Measurements from ENCODE around the gene FZR1.

FZR1 gene

DNA sequence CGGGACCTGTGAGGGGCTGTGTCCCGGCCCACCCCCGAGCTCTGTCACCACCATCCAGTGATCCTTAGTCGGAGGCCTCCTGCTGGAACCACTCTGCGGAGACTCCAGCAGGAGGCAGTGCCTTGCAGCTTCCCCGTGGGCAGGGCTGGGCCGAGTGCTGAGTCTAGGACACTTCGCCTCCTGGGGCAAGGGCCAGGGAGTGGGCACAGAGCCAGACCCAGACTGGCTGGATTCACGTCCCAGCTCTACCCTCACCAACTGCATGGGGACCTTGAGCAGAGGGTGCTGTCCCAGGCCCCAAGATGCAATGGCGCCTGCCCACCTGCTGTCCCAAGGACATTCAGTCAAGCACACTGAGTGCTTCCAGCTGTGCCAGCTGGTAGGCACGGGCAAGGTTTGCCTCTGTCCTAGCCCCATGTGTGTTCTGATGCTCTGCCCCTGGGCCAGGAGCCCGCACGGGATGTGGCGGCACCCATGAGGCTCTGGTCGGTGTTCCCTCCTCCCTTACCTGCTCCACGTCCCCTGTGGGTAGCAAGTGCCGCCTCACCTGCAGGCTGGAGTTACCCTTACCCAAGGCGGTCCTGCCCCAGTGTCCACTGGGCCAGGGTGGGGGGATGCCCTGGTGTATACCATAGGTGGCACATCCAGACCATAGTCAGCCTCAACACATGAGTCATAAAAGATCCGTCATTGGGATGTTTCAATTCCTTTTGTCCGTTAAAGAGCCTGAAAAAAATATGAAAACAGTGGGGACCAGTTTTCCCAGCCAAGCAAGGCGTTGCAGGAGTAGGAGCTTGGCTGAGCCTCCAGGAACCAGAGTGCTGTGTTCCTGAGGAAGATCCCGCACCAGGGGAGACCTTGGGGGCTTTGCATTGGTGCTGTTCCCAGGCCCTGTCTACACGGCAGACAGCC is 7.4 kb downstream of the FZR1 start:
- Histone ChIP-seq H3K4me3 (ENCODE audit: low read length) (no peak overlapping the region), H3K9me3 (replicated peaks; ENCODE audit: low read length) (no peaks in the 10 kb centered on the region), H3K4me1 (ENCODE audit: control insufficient read depth, insufficient read depth, low read length) (peaks cover 41% of the 10 kb centered on the region), H3K27me3 (ENCODE audit: control insufficient read depth, insufficient read depth, low read length) (no peaks in the 10 kb centered on the region), H3K9ac (ENCODE audit: low read depth, low read length) (no peak overlapping the region), H3K4me2 (ENCODE audit: low read length) (no peak overlapping the region), H3K36me3 (ENCODE audit: insufficient read depth, low read length) (peaks cover 30% of the 10 kb centered on the region)

DNA sequence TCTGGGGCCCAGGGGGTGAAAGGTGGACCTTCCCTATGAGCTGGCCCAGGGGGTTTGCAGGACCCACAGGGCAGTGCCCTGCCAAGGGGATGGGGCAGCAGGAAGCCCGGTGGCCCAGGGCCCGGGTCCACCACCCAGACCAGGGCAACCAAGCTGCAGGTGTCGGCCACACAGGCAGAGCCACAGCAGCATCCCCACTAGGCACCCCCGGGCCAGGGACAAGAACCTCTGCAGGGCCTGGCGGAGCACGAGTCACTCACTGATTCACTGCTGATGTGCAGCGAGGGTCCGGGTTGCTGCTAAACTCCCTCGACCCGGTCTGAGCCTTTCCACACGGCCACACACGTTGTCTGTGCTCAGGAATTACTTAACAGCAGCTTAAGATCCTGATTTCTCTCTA is 8.8 kb downstream of the FZR1 start:
- Histone ChIP-seq H3K27me3 (ENCODE audit: control insufficient read depth, insufficient read depth, low read length) (no peaks in the 10 kb centered on the region), H3K4me2 (ENCODE audit: low read length) (no peak overlapping the region), H3K9ac (ENCODE audit: low read depth, low read length) (no peak overlapping the region), H3K9me3 (replicated peaks; ENCODE audit: low read length) (no peaks in the 10 kb centered on the region), H3K4me1 (ENCODE audit: control insufficient read depth, insufficient read depth, low read length) (peaks cover 27% of the 10 kb centered on the region), H3K36me3 (ENCODE audit: insufficient read depth, low read length) (peaks cover 32% of the 10 kb centered on the region), H3K4me3 (ENCODE audit: low read length) (no peak overlapping the region)

DNA sequence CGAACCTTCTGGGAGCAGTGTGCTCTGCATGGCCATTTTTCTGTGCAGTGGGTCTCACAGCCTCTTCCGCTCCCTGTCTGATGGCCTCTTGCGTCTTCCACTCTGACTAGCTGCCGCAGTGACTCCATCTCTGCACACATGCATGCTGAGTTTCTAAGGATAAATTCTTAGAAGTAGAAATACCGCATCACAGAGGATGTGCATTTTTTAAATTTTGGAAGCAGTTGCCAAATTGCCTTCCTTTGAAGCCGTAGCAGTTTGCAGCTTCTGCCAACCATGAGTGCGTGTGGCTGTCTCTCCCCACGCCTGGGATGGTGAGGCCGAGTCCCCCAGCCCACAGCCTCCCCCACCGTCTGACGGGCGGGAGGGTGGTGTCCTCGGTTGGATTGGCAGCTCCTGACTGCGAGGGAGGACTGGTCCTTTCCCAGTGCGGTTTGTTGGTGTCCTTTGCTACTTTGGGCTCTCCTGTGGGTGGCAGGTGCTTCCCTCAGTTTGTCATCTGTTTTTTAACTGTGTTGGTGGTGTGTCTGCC is 9.8 kb downstream of the FZR1 start:
- H3K36me3 ChIP-seq (ENCODE audit: insufficient read depth, low read length) = peaks cover 28% of the 10 kb centered on the region
- no peak overlapping the region for H3K4me3 ChIP-seq (ENCODE audit: low read length)
- H3K4me2 ChIP-seq (ENCODE audit: low read length) = no peak overlapping the region
- no peaks in the 10 kb centered on the region for H3K27me3 ChIP-seq (ENCODE audit: control insufficient read depth, insufficient read depth, low read length)
- peaks cover 25% of the 10 kb centered on the region for H3K4me1 ChIP-seq (ENCODE audit: control insufficient read depth, insufficient read depth, low read length)
- no peaks in the 10 kb centered on the region for H3K9me3 ChIP-seq (replicated peaks; ENCODE audit: low read length)
- no peak overlapping the region for H3K9ac ChIP-seq (ENCODE audit: low read depth, low read length)

DNA sequence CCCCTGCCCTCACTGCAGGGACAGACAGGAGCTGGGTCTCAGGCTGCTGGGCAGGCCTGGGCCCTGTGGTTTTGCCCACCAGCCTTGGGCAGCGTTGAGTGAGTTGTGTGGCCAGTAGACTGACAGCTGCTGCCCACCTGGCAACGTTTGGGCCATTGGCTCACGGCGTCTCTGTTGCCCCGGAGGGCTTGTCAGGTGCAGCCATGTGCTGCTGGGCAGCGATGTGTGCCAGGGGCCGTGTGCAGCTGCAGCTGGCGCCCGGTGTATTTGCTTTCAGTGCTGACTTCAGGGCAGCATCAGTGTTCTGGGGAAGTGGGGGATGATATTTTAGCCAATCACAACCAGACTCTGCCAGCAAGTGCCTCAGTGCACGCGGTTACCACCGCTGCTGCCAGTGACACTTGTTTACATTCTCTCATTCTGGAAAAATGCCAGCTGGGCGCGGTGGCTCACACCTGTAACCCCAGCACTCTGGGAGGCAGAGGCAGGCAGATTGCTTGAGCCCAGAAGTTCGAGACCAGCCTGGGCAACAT is 10.6 kb downstream of the FZR1 start:
- Histone ChIP-seq H3K9me3 (replicated peaks; ENCODE audit: low read length) (no peaks in the 10 kb centered on the region), H3K4me2 (ENCODE audit: low read length) (no peak overlapping the region), H3K27me3 (ENCODE audit: control insufficient read depth, insufficient read depth, low read length) (no peaks in the 10 kb centered on the region), H3K4me3 (ENCODE audit: low read length) (no peak overlapping the region), H3K36me3 (ENCODE audit: insufficient read depth, low read length) (peaks cover 24% of the 10 kb centered on the region), H3K4me1 (ENCODE audit: control insufficient read depth, insufficient read depth, low read length) (peaks cover 25% of the 10 kb centered on the region), H3K9ac (ENCODE audit: low read depth, low read length) (no peak overlapping the region)

DNA sequence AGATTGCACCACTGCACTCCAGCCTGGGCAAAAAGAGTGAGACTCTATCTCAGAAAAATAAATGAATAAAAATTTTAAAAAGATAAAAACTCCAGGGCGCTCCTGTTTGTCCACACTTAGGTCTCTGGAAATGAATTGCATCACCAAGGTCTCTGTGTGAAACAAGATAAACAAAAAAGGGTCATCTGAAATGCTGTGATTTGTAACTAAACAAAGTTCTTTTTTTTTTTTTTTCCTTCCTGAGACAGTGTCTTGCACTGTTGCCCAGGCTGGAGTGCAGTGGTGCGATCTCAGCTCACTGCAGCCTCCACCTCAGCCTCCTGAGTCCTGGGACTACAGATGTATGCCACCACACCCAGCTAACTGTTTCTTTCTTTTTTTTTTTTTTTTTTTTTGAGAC is 11.5 kb downstream of the FZR1 start:
- Histone ChIP-seq H3K4me1 (ENCODE audit: control insufficient read depth, insufficient read depth, low read length) (peaks cover 25% of the 10 kb centered on the region), H3K36me3 (ENCODE audit: insufficient read depth, low read length) (peaks cover 19% of the 10 kb centered on the region), H3K9me3 (replicated peaks; ENCODE audit: low read length) (no peaks in the 10 kb centered on the region), H3K9ac (ENCODE audit: low read depth, low read length) (no peak overlapping the region), H3K4me2 (ENCODE audit: low read length) (no peak overlapping the region), H3K27me3 (ENCODE audit: control insufficient read depth, insufficient read depth, low read length) (no peaks in the 10 kb centered on the region), H3K4me3 (ENCODE audit: low read length) (no peak overlapping the region)

DNA sequence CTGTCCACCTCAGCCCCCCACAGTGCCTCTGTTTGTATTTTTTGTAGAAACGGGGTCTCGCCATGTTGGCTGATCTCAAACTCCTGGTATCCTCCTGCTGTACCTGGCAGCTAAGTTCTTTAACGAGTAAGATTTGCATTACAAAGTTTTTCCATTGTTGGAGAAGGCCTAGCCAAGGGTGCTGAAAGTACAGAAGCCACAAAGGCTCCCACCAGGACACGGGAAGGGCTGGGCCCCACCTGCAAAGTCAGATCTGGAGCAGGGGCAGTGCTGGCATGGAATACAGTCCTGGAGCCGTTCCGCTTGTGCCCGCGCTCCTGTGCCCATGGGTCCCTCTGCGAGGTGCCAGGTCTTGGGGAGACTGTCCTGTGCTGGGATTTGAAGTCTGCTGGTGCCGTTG is 12.1 kb downstream of the FZR1 start:
- Histone ChIP-seq H3K27me3 (ENCODE audit: control insufficient read depth, insufficient read depth, low read length) (no peaks in the 10 kb centered on the region), H3K4me2 (ENCODE audit: low read length) (no peak overlapping the region), H3K9ac (ENCODE audit: low read depth, low read length) (no peak overlapping the region), H3K4me1 (ENCODE audit: control insufficient read depth, insufficient read depth, low read length) (peaks cover 25% of the 10 kb centered on the region), H3K9me3 (replicated peaks; ENCODE audit: low read length) (no peaks in the 10 kb centered on the region), H3K4me3 (ENCODE audit: low read length) (no peak overlapping the region), H3K36me3 (ENCODE audit: insufficient read depth, low read length) (peaks cover 18% of the 10 kb centered on the region)

DNA sequence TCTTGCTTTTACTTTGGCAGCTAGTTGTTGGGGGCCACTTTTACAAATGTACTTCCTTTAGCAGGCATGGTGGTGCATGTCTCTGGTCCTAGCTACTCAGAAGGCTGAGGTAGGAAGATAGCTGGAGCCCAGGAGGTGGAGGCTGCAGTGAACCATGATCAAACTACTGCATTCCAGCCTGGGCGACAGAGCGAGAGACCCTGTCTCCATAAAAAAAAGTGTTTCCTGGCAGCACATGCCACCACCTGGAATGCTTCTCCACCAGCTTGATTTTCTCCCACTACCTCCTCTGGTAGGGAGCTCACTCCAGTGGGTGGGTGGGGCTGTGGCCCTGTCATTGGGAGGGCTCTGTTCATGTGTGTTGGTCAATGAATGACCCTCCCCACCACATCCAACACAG is 12.5 kb downstream of the FZR1 start:
- Histone ChIP-seq H3K4me1 (ENCODE audit: control insufficient read depth, insufficient read depth, low read length) (peaks cover 22% of the 10 kb centered on the region), H3K9me3 (replicated peaks; ENCODE audit: low read length) (no peaks in the 10 kb centered on the region), H3K9ac (ENCODE audit: low read depth, low read length) (no peak overlapping the region), H3K4me2 (ENCODE audit: low read length) (no peak overlapping the region), H3K36me3 (ENCODE audit: insufficient read depth, low read length) (peaks cover 19% of the 10 kb centered on the region), H3K4me3 (ENCODE audit: low read length) (no peak overlapping the region), H3K27me3 (ENCODE audit: control insufficient read depth, insufficient read depth, low read length) (no peaks in the 10 kb centered on the region)

DNA sequence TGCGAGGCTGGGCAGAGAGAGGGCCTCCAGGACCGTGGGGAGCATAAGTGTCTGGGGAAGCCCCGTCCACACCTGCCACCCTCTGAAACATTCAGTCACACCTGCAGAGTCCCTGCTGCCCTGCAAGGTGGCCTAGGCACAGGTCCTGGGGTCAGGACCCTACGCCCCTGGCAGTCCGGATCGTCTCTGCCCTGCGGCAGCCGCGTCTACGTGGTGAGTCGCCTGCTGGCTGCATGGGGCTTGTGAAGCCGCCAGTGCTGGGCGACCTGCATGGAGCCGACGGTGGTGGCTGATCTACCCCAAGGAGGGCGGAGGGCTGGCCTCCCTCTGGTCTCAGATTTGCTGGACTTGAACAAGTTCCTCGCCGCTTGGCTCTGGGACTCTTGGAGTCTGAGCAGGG is 13.0 kb downstream of the FZR1 start:
- no peaks in the 10 kb centered on the region for H3K9me3 ChIP-seq (replicated peaks; ENCODE audit: low read length)
- no peak overlapping the region for H3K9ac ChIP-seq (ENCODE audit: low read depth, low read length)
- no peaks in the 10 kb centered on the region for H3K27me3 ChIP-seq (ENCODE audit: control insufficient read depth, insufficient read depth, low read length)
- no peak overlapping the region for H3K4me3 ChIP-seq (ENCODE audit: low read length)
- H3K4me1 ChIP-seq (ENCODE audit: control insufficient read depth, insufficient read depth, low read length) = peaks cover 17% of the 10 kb centered on the region
- H3K36me3 ChIP-seq (ENCODE audit: insufficient read depth, low read length) = peaks cover 24% of the 10 kb centered on the region
- H3K4me2 ChIP-seq (ENCODE audit: low read length) = no peak overlapping the region

DNA sequence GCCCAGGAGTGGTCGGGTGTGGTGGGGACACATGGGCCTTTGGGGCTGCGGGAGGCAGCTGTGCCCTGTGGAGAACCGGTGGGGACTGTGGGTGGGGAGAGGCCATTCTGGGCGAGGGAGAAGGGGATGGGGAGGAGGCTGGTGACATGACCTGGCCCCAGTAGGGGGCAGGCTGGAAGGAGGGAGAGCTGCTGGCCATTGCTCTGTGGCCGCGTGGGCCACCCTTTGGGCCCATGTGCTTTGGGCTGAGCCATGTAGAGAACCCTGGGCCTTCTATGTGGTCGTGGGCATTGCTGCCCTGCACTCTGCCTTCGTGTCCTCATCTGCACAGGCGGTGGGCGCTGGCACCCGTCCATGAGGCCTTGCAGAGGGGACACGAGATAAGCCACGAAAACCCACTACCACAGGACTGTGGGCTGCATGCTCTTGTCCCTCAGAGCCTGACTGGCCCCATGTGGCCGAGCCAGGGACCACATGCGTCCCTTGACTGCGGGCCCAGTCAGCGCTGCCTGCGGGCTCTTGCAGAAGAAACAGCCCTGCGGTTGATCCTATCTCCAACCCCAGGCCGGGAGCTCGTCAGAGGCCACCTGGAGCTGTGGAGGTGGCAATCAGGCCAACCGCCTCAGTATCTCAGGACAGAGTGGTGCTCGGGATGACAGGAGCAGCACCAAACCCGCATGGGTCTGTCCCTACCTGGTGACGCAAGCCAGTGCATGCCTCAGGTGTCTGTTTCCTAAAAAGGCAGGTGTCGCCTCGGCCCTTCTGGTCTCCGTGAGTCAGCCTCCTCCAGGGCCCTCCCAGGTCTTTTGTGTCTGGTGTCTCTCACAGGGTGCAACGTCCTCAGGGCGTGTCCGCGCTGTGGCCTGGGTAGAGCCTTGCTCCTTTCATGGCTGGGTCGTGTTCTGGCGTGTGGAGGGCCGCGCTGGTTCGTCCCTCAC is 14.3 kb downstream of the FZR1 start:
- Histone ChIP-seq H3K4me2 (ENCODE audit: low read length) (no peak overlapping the region), H3K27me3 (ENCODE audit: control insufficient read depth, insufficient read depth, low read length) (no peaks in the 10 kb centered on the region), H3K4me3 (ENCODE audit: low read length) (no peak overlapping the region), H3K9me3 (replicated peaks; ENCODE audit: low read length) (no peaks in the 10 kb centered on the region), H3K36me3 (ENCODE audit: insufficient read depth, low read length) (peaks cover 34% of the 10 kb centered on the region), H3K4me1 (ENCODE audit: control insufficient read depth, insufficient read depth, low read length) (peaks cover 9% of the 10 kb centered on the region), H3K9ac (ENCODE audit: low read depth, low read length) (no peak overlapping the region)

DNA sequence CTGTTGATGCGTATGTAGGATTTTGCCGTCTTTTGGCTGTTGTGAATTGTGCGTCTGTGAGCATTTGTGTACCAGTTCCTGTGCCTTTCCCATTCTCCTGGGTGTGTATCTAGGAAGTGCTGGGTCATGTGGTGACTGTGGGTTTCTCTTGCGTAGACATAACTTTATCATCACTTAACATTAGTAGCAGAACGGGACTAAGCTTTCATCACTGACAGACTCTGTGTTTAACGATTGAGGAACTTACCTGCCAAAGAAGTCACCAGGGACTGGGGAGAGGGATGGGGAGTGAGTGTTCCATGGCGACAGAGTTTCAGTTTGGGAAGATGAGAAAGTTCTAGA is 15.0 kb downstream of the FZR1 start:
- H3K4me3 ChIP-seq (ENCODE audit: low read length) = no peak overlapping the region
- no peak overlapping the region for H3K9ac ChIP-seq (ENCODE audit: low read depth, low read length)
- H3K36me3 ChIP-seq (ENCODE audit: insufficient read depth, low read length) = peaks cover 38% of the 10 kb centered on the region

More for the DNA sequence above, 15.0 kb downstream of the FZR1 start:
- peaks cover 5% of the 10 kb centered on the region for H3K4me1 ChIP-seq (ENCODE audit: control insufficient read depth, insufficient read depth, low read length)
- H3K27me3 ChIP-seq (ENCODE audit: control insufficient read depth, insufficient read depth, low read length) = no peaks in the 10 kb centered on the region
- H3K4me2 ChIP-seq (ENCODE audit: low read length) = no peak overlapping the region
- H3K9me3 ChIP-seq (replicated peaks; ENCODE audit: low read length) = no peaks in the 10 kb centered on the region
